Mesendoderm (in vitro differentiated cells): Measurements from ENCODE around the gene JAM3.
A peak's percentile ranks its signal among the peaks of the same experiment; 100 is the strongest.

Experiments
- DNase-seq: peaks from one replicate; pipeline ENCODE4 v3.0.0; 2013
- H2AK5ac ChIP-seq: 2 replicates; pipeline ENCODE4 v1.6.1; 2013; ENCODE audit warnings: low read length, inconsistent platforms
- H2BK120ac ChIP-seq: 2 replicates; pipeline ENCODE4 v1.6.1; 2013; ENCODE audit warnings: low read depth, mild to moderate bottlenecking, low read length, moderate library complexity, mixed read lengths
- H2BK15ac ChIP-seq: replicated peaks from 2 replicates; pipeline ENCODE4 v1.6.1; 2013; ENCODE audit warnings: low read depth, mild to moderate bottlenecking, moderate library complexity
- H2BK5ac ChIP-seq: 2 replicates; pipeline ENCODE4 v1.6.1; 2013; ENCODE audit warnings: low read length, inconsistent platforms
- H3K18ac ChIP-seq: 2 replicates; pipeline ENCODE4 v1.6.1; 2013; ENCODE audit warnings: mild to moderate bottlenecking, low read length, mixed read lengths
- H3K23ac ChIP-seq: one replicate; pipeline ENCODE4 v1.6.1; 2013; ENCODE audit warnings: low read length
- H3K27ac ChIP-seq: 2 replicates; pipeline ENCODE4 v1.5.1; 2013; ENCODE audit warnings: low read depth, mild to moderate bottlenecking, inconsistent platforms, low read length, moderate library complexity
- H3K27me3 ChIP-seq: 2 replicates; pipeline ENCODE4 v1.6.1; 2013; ENCODE audit warnings: low read length, control low read depth, mild to moderate bottlenecking, inconsistent platforms; ENCODE audit not compliant: insufficient read depth, poor library complexity
- H3K36me3 ChIP-seq: 2 replicates; pipeline ENCODE4 v1.6.1; 2013; ENCODE audit warnings: low read length, inconsistent platforms; ENCODE audit not compliant: control insufficient read depth, insufficient read depth
- H3K4ac ChIP-seq: one replicate; pipeline ENCODE4 v1.6.1; 2013; ENCODE audit warnings: low read depth, mild to moderate bottlenecking, low read length, moderate library complexity
- H3K4me1 ChIP-seq: 2 replicates; pipeline ENCODE4 v1.6.1; 2013; ENCODE audit warnings: low read depth, low read length, inconsistent platforms; ENCODE audit not compliant: control insufficient read depth
- H3K4me2 ChIP-seq: 2 replicates; pipeline ENCODE4 v1.6.1; 2013; ENCODE audit warnings: low read length
- H3K4me3 ChIP-seq: 2 replicates; pipeline ENCODE4 v1.5.1; 2013; ENCODE audit warnings: mild to moderate bottlenecking, low read length
- H3K56ac ChIP-seq: one replicate; pipeline ENCODE4 v1.6.1; 2013; ENCODE audit warnings: low read length
- H3K79me1 ChIP-seq: 2 replicates; pipeline ENCODE4 v1.6.1; 2013; ENCODE audit warnings: low read length, inconsistent platforms
- H3K79me2 ChIP-seq: 2 replicates; pipeline ENCODE4 v1.6.1; 2013; ENCODE audit warnings: mild to moderate bottlenecking, low read length; ENCODE audit not compliant: control insufficient read depth, insufficient read depth
- H3K9ac ChIP-seq: 2 replicates; pipeline ENCODE4 v1.6.1; 2013; ENCODE audit warnings: low read length, inconsistent platforms
- H4K5ac ChIP-seq: one replicate; pipeline ENCODE4 v1.6.1; 2013; ENCODE audit warnings: low read length
- H4K8ac ChIP-seq: one replicate; pipeline ENCODE4 v1.6.1; 2013; ENCODE audit warnings: low read depth, mild to moderate bottlenecking, control low read depth, low read length, moderate library complexity
- WGBS: extraction: QIAGEN DNeasy Blood & Tissue Kit; methylation state at CpG from one replicate; pipeline ENCODE4 v1.1.7; 2013; ENCODE audit warnings: low lambda C conversion rate, missing lambda C conversion rate; ENCODE audit not compliant: insufficient coverage; ENCODE audit errors: extremely low coverage; 5-methylcytosine and 5-hydroxymethylcytosine counted together

JAM3 gene

DNA sequence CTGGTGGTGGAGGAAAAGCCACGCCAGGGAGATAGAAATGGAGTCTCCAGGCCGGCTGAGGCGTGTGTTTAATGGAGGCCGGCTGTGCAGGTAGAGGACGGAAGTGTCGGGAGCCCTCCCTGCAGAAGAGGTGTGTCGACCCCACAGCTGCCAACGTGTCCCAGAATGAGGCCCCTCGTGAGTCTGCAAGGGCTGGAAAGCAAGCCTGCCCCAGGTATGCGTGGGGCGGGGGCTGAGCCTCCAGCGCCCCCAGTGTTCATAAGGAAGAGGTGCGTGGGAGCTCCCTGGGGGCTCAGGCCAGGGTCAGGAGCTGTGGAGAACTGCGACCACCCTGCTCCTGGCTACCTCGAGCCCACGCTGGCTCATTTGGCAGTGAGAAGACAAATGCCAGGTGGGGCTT, 38.0 kb upstream of the JAM3 start:
- Histone ChIP-seq H3K56ac (no peak overlapping the region), H2BK5ac (no peak overlapping the region), H3K36me3 (no peaks in the 10 kb centered on the region), H2AK5ac (no peak overlapping the region), H4K8ac (no peak overlapping the region), H3K18ac (no peak overlapping the region), H3K79me1 (no peaks in the 10 kb centered on the region), H3K4me1 (peaks cover 9% of the 10 kb centered on the region), H3K27me3 (no peaks in the 10 kb centered on the region), H3K4me2 (no peak overlapping the region), H4K5ac (no peak overlapping the region), H3K23ac (no peak overlapping the region), H3K4ac (no peak overlapping the region), H3K27ac (no peak overlapping the region), H3K79me2 (no peaks in the 10 kb centered on the region), H3K9ac (no peak overlapping the region), H3K4me3 (no peak overlapping the region), H2BK15ac (no peak overlapping the region), H2BK120ac (no peak overlapping the region)
- no CpG with 5 or more reads among the region's 16 CpGs for WGBS
- DNase-seq, result peak; percentile 43

DNA sequence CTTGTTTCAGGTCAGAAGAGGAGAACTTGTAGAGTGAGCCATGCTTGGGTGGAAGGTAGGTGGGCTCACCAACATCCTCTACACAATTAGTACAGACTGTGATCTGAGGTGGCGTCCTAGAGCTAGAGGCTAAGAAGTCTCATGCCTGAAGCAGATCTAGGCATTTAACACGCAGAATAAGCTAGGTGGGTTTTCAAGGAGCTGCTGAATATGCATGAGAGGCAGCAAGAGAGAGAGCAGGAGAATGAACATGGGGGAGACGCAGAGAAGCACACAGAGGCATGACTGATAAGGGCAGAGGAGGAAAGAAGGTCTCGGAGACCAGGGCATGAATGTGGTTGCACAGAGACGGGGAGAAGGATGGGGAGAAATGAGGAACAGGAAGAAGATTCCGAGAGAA, 36.8 kb upstream of the JAM3 start:
- no peak overlapping the region for H3K27ac ChIP-seq
- H3K4me1 ChIP-seq, result peaks cover 8% of the 10 kb centered on the region
- H3K4ac ChIP-seq, result no peak overlapping the region
- no peak overlapping the region for H3K56ac ChIP-seq
- H2BK15ac ChIP-seq, result no peak overlapping the region
- H2AK5ac ChIP-seq, result no peak overlapping the region
- H3K18ac ChIP-seq, result no peak overlapping the region
- no peak overlapping the region for H2BK5ac ChIP-seq
- no peak overlapping the region for H4K5ac ChIP-seq
- DNase-seq, result no peak
- no peak overlapping the region for H2BK120ac ChIP-seq
- no peaks in the 10 kb centered on the region for H3K36me3 ChIP-seq
- no peaks in the 10 kb centered on the region for H3K79me2 ChIP-seq
- H3K23ac ChIP-seq, result no peak overlapping the region
- H3K4me3 ChIP-seq, result no peak overlapping the region
- no peaks in the 10 kb centered on the region for H3K27me3 ChIP-seq
- H3K4me2 ChIP-seq, result no peak overlapping the region
- H3K9ac ChIP-seq, result no peak overlapping the region
- no peak overlapping the region for H4K8ac ChIP-seq
- H3K79me1 ChIP-seq, result no peaks in the 10 kb centered on the region
- no CpG with 5 or more reads among the region's 6 CpGs for WGBS

DNA sequence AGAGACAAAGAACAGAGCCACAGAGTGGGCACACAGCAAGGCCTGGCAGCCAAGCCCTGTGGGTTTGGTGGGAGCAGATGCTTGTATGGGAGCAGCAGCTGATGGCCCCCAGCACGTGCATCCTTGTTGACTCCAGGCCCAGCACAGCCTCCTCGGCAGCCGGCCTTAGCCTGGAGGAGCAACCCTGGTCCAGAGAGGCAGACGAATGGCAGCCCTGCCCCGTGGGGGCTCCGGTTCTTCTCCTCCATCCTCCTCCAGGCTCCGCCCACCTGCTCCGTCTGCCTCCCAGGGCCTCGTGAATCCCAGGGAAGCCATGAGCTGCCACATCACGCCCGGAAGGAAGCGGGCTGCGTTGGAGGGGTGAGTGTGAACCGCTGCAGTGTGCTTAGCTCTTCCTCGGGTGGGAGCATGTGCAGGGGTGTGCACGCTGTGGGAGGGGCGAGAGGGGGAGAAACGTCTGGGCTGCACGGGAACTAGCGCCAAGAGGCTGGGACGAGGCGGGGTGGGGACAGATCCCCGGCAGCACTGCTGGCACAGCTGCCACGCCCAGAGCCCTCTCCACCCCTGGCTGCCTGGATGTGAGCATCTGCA, 36.3 kb upstream of the JAM3 start:
- H3K4me1 ChIP-seq, result peaks cover 7% of the 10 kb centered on the region
- no peak overlapping the region for H3K4me3 ChIP-seq
- no peaks in the 10 kb centered on the region for H3K27me3 ChIP-seq

DNA sequence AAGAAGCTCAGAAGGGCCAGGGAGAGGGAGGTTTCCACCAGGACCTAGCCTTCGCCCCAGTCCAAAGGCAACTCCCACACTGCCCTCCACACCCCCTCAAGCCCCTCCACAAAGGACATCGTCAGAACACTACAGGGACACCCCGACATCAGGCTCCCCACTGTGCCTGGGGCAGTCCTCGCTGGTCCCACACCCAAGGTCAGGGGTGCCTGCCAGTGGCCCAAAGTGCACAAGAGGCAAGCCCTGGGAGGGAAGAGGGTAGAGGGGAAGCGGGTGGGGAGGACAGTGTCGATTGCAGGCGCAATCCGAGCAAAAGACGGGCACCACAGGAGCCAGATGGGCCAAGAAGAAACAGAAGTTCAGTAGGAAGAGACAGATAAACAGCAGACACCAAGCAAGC, 35.6 kb upstream of the JAM3 start:
- no peaks in the 10 kb centered on the region for H3K79me2 ChIP-seq
- WGBS, result no CpG with 5 or more reads among the region's 9 CpGs
- no peak overlapping the region for H3K4me2 ChIP-seq
- H2AK5ac ChIP-seq, result peak overlapping the region; percentile 38
- peak overlapping the region; percentile 73 for H3K56ac ChIP-seq
- H3K36me3 ChIP-seq, result no peaks in the 10 kb centered on the region
- no peak overlapping the region for H3K23ac ChIP-seq
- H4K8ac ChIP-seq, result no peak overlapping the region
- H2BK120ac ChIP-seq, result no peak overlapping the region
- peaks cover 12% of the 10 kb centered on the region for H3K4me1 ChIP-seq
- H2BK15ac ChIP-seq, result no peak overlapping the region
- H2BK5ac ChIP-seq, result no peak overlapping the region
- H3K4me3 ChIP-seq, result no peak overlapping the region
- H3K27me3 ChIP-seq, result no peaks in the 10 kb centered on the region
- no peak overlapping the region for H3K4ac ChIP-seq
- H3K18ac ChIP-seq, result no peak overlapping the region
- H3K9ac ChIP-seq, result no peak overlapping the region
- DNase-seq, result no peak
- H3K79me1 ChIP-seq, result no peaks in the 10 kb centered on the region
- no peak overlapping the region for H3K27ac ChIP-seq
- no peak overlapping the region for H4K5ac ChIP-seq

More for the DNA sequence above, 36.3 kb upstream of the JAM3 start:
- Histone ChIP-seq H3K79me2 (no peaks in the 10 kb centered on the region), H4K8ac (no peak overlapping the region), H3K79me1 (no peaks in the 10 kb centered on the region), H3K18ac (no peak overlapping the region), H2BK120ac (no peak overlapping the region), H3K36me3 (no peaks in the 10 kb centered on the region), H3K56ac (no peak overlapping the region), H3K9ac (no peak overlapping the region), H4K5ac (no peak overlapping the region), H3K4me2 (no peak overlapping the region), H3K27ac (no peak overlapping the region), H3K23ac (no peak overlapping the region), H2AK5ac (no peak overlapping the region), H2BK15ac (no peak overlapping the region), H3K4ac (no peak overlapping the region), H2BK5ac (no peak overlapping the region)
- WGBS, result no CpG with 5 or more reads among the region's 24 CpGs
- no peak for DNase-seq

DNA sequence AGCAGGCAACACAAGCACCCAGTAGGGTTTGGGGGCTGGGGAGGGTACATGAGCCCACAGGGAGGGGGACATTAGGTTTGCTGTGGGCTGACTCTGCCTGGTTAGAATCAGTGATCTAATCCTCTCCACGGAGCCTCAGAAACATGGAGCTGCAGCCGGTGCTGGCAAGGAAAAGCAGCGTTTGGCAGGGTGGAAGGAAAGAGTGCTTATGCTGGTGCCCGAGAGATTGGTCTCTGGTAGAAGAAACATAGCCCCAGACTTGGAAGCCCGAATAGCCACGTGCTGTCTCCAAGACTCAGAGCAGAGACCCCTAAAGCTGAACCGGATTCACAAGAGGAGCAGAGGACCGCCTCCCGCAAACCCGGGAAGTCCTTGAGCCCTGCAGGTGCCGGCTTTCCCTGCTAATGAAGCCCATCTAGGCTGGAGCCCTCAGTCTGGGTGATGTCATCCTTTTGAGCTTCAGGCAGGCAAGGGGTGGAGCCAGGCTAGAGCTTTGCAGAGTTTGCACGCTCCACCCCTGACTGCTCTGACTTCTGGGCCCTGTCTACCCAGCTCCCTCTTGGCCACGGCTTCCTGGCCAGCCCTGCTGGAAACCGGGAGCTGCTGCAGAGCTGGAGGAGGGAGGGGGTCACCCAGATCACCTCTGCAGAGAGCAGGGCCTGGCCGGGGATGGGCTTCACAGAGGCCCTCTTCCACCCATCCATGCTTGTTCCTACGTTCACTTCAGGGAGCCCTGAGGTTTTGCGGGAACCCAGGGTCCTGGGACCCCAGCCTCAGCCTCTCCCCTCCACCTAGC, 35.0 kb upstream of the JAM3 start:
- Histone ChIP-seq H3K79me2 (no peaks in the 10 kb centered on the region), H3K4me1 (peaks cover 12% of the 10 kb centered on the region), H2AK5ac (no peak overlapping the region), H3K4ac (no peak overlapping the region), H3K23ac (no peak overlapping the region), H4K5ac (no peak overlapping the region), H3K27ac (no peak overlapping the region), H3K56ac (peak overlapping the region; percentile 73), H3K36me3 (no peaks in the 10 kb centered on the region), H2BK15ac (no peak overlapping the region), H4K8ac (no peak overlapping the region), H3K4me3 (no peak overlapping the region), H3K79me1 (no peaks in the 10 kb centered on the region), H3K18ac (peak overlapping the region; percentile 2), H3K4me2 (peak overlapping the region; percentile 8), H2BK5ac (no peak overlapping the region), H2BK120ac (no peak overlapping the region), H3K9ac (peak overlapping the region; percentile 34), H3K27me3 (no peaks in the 10 kb centered on the region)
- no CpG with 5 or more reads among the region's 17 CpGs for WGBS
- DNase-seq, result peak; percentile 98
